BE2C (cell line): ENCODE measurements around the gene SLC35F3.
"Not testable (repeated sequence)": the region's sequence is repeated elsewhere in the genome, so short reads cannot be mapped to it uniquely, and the experiment has no call there.

ENCODE experiments used
- DNase-seq: peaks from one replicate; pipeline ENCODE4 v3.0.0-alpha.2; 2020
- H3K27me3 ChIP-seq: fragments of 250-450 bp; sonication (Bioruptor Pico); 2 replicates; pipeline ENCODE4 v1.5.1; 2020; ENCODE audit warnings: mild to moderate bottlenecking
- H3K36me3 ChIP-seq: fragments of 250-450 bp; sonication (Bioruptor Pico); 2 replicates; pipeline ENCODE4 v1.5.1; 2020; ENCODE audit warnings: mild to moderate bottlenecking
- H3K4me1 ChIP-seq: fragments of 250-450 bp; sonication (Bioruptor Pico); 2 replicates; pipeline ENCODE4 v1.5.1; 2020
- H3K4me3 ChIP-seq: 2 replicates; pipeline ENCODE4 v1.5.1; 2011; ENCODE audit warnings: low read depth, low read length
- H3K9me3 ChIP-seq: fragments of 250-450 bp; sonication (Bioruptor Pico); 2 replicates; pipeline ENCODE4 v1.5.1; 2020
- CTCF ChIP-seq: IDR thresholded peaks from 2 replicates; pipeline ENCODE4 v1.5.1; 2012; ENCODE audit warnings: mild to moderate bottlenecking, low read depth, low read length

Gene SLC35F3

GRCh38 chr1:234175363-234175762 lies 270.9 kb downstream of the SLC35F3 start:
- Histone ChIP-seq H3K27me3 (peaks cover 3% of the 10 kb centered on the region), H3K9me3 (no peaks in the 10 kb centered on the region), H3K4me3 (no peak overlapping the region), H3K36me3 (no peaks in the 10 kb centered on the region), H3K4me1 (no peaks in the 10 kb centered on the region)
- no peak for TF ChIP-seq CTCF
- DNase-seq: no peak

- Histone ChIP-seq H3K36me3 (no peaks in the 10 kb centered on the region), H3K4me1 (no peaks in the 10 kb centered on the region), H3K27me3 (peaks cover 3% of the 10 kb centered on the region), H3K4me3 (no peak overlapping the region), H3K9me3 (no peaks in the 10 kb centered on the region)
- DNase-seq: no peak
- TF ChIP-seq CTCF: no peak
These were observed 271.5 kb downstream of the SLC35F3 start for GRCh38 chr1:234176000-234176399.

- not testable (repeated sequence) for H3K36me3 ChIP-seq, DNase-seq, H3K4me3 ChIP-seq, H3K4me1 ChIP-seq, H3K27me3 ChIP-seq, H3K9me3 ChIP-seq
These were observed 272.4 kb downstream of the SLC35F3 start for GRCh38 chr1:234176847-234177246.

GRCh38 chr1:234185438-234185837 lies 281.0 kb downstream of the SLC35F3 start:
- H3K36me3 ChIP-seq: no peaks in the 10 kb centered on the region
- H3K4me3 ChIP-seq: no peak overlapping the region
- peaks cover 3% of the 10 kb centered on the region for H3K27me3 ChIP-seq
- no peak for TF ChIP-seq CTCF
- no peaks in the 10 kb centered on the region for H3K9me3 ChIP-seq
- H3K4me1 ChIP-seq: no peaks in the 10 kb centered on the region
- DNase-seq: no peak

GRCh38 chr1:234186037-234186688 lies 281.7 kb downstream of the SLC35F3 start:
- TF ChIP-seq CTCF: no peak
- Histone ChIP-seq H3K9me3 (no peaks in the 10 kb centered on the region), H3K27me3 (peaks cover 6% of the 10 kb centered on the region), H3K36me3 (no peaks in the 10 kb centered on the region), H3K4me3 (no peak overlapping the region), H3K4me1 (no peaks in the 10 kb centered on the region)
- no peak for DNase-seq

DNA sequence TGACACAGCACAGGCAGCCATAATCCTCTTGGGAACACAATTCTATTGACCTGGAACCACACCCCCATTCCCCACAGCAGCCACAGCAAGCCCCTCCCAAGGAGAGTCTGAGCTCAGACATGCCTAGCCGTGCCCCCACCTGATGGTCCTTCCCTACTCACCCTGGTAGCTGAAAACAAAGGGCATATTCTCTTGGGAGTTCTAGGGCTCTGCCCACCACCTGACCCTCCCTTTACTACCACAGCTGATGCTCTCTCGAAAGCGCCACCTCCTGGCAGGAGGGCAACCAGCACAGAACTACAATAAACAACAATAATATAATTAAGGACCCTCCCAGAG lies 283.9 kb downstream of the SLC35F3 start:
- H3K4me3 ChIP-seq: peak overlapping the region; percentile 24
- H3K36me3 ChIP-seq: no peaks in the 10 kb centered on the region
- no peaks in the 10 kb centered on the region for H3K4me1 ChIP-seq
- TF ChIP-seq CTCF: peak; percentile 85
- H3K9me3 ChIP-seq: no peaks in the 10 kb centered on the region
- H3K27me3 ChIP-seq: peaks cover 6% of the 10 kb centered on the region
- peak; percentile 78 for DNase-seq

DNA sequence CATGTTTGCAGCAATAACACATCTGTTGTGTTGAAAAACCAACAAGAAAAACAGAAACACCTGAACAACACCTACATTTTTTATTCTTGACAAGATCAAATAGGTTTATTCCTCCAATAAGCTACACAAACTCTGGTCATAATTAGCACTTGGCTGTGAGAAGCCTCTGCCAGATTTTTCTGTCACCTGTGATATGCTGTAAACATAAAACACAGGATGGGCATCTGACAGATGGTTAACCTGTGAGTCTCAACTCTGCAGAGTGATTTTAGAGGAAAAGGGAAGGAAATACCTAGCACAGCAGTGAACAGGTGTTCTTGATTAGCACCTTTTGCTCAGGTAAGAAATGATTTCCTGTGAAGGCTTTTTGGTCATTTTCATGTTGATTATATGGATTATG lies 293.4 kb downstream of the SLC35F3 start:
- no peak for DNase-seq
- H3K36me3 ChIP-seq: no peaks in the 10 kb centered on the region
- no peaks in the 10 kb centered on the region for H3K9me3 ChIP-seq
- no peak for TF ChIP-seq CTCF
- H3K27me3 ChIP-seq: peaks cover 10% of the 10 kb centered on the region
- H3K4me3 ChIP-seq: no peak overlapping the region
- H3K4me1 ChIP-seq: no peaks in the 10 kb centered on the region
